Psoas muscle (tissue), 8 donors: ENCODE results near the gene SEPTIN2. TPM values are rescaled to one million over a fixed set of nuclear protein-coding genes. Genes with fewer than 3 reads are reported as not detected.
A peak's percentile ranks its signal among the peaks of the same experiment; 100 is the strongest.

Experiments
- ATAC-seq, 4 donors: fragments of 200-7000 bp; cut with Tn5 transposase; one replicate each; pipeline ENCODE4 v1.9.1; 2020; ENCODE audit warnings: moderate library complexity in 3 of 4, mild to moderate bottlenecking in 2 of 4
- DNase-seq, 2 donors: peaks; one replicate each; pipeline ENCODE4 v3.0.0-alpha.2; 2020
- H3K27ac ChIP-seq: fragments of 200-600 bp; one replicate; pipeline ENCODE4 v1.8.0; 2022
- H3K27me3 ChIP-seq, 3 donors: fragments of 200-600 bp in 1 of 3; one replicate each; pipeline versions ENCODE4 v1.6.1 to v1.8.0; 2013 to 2022; ENCODE audit warnings: low read length in 2 of 3, mild to moderate bottlenecking in 2 of 3, moderate library complexity in 1 of 3; ENCODE audit not compliant: insufficient read depth in 3 of 3
- H3K36me3 ChIP-seq, 2 donors: fragments of 200-600 bp in 1 of 2; one replicate each; pipeline versions ENCODE4 v1.6.1 to v1.8.0; 2013 to 2022; ENCODE audit warnings: low read depth in 1 of 2, mild to moderate bottlenecking in 1 of 2, moderate library complexity in 1 of 2; ENCODE audit not compliant: insufficient read depth in 1 of 2
- H3K4me1 ChIP-seq: fragments of 200-600 bp; one replicate; pipeline ENCODE4 v1.8.0; 2022
- H3K4me3 ChIP-seq: fragments of 200-600 bp; one replicate; pipeline ENCODE4 v1.8.0; 2022; ENCODE audit warnings: mild to moderate bottlenecking
- H3K9me3 ChIP-seq: fragments of 200-600 bp; one replicate; pipeline ENCODE4 v1.8.0; 2022
- CTCF ChIP-seq: fragments of 200-600 bp; IDR thresholded peaks from one replicate; pipeline ENCODE4 v1.8.0; 2022; ENCODE audit warnings: antibody characterized with exemption
- WGBS, 3 donors: extraction: QIAGEN DNeasy Blood & Tissue Kit; methylation state at CpG; one replicate each; pipeline versions ENCODE4 v1.1.6 to v1.1.7; 2013; 5-methylcytosine and 5-hydroxymethylcytosine counted together
- intact Hi-C, 2 donors: fragments of 100-400 bp; cut with DNase I; formaldehyde crosslinking; loops; one replicate each; pipeline versions ENCODE4 v1.11.0 to v1.14.2; 2022
- polyA plus RNA-seq, 3 donors: library from polyadenylated mRNA; stranded (reverse); fragments of 200-250 nt; gene quantifications; one replicate each; pipeline ENCODE4 v1.2.3, GENCODE V29; 2013
- total RNA-seq, 4 donors: library from RNA; stranded (reverse); fragmentation: NEBNext Ultra II Directional in 2 of 4; extraction: Animal tissue kit (Norgen Biotek cat#: 25700) in 2 of 4; gene quantifications; one replicate each; pipeline versions ENCODE4 v1.2.1 to v1.2.4, GENCODE V29; 2021 to 2023
- donor health status: healthy with polysubstance abuse.
- donor health status: DM: no; HTN: no; CAD: no; lungs with moderate emphysema.
- donor health status: Bipolar disorder and iron deficiency.
- donor health status: healthy.
- donor health status: DM: yes; HTN: yes; CAD: no.
- donor health status: DM: no; HTN: no; CAD: no.
- donor health status: DM: no; HTN: no; CAD: no.
- donor health status: DM: yes; HTN: yes; CAD: no.

Gene SEPTIN2
- total and polyA plus RNA-seq, 7 donors, result 68.8 to 161 (median 122) TPM

- Histone ChIP-seq H3K9me3 (no peaks in the 10 kb centered on the region), H3K36me3 (peaks cover 0 to 63% of the 10 kb centered on the region in 2 donors), H3K27me3 (no peaks in the 10 kb centered on the region), H3K4me3 (no peak overlapping the region), H3K27ac (no peak overlapping the region), H3K4me1 (no peaks in the 10 kb centered on the region)
- no peak for TF ChIP-seq CTCF
- intact Hi-C loops, result no loop called here
- no peak for ATAC-seq
- DNase-seq, result no peak
- 92 to 97% (median 93%) methylated on average over 4 of the region's 4 CpGs for WGBS, 3 donors
Measured at GRCh38 chr2:241330616-241330981, 14.9 kb downstream of the SEPTIN2 start.

- intact Hi-C loops, result no loop called here
- Histone ChIP-seq H3K4me1 (peaks cover 9% of the 10 kb centered on the region), H3K27ac (no peak overlapping the region), H3K27me3 (no peaks in the 10 kb centered on the region), H3K36me3 (peaks cover 4 to 66% of the 10 kb centered on the region in 2 donors), H3K4me3 (no peak overlapping the region), H3K9me3 (no peaks in the 10 kb centered on the region)
- no peak for DNase-seq
- 89 to 91% (median 90%) methylated on average over 2 of the region's 2 CpGs for WGBS, 3 donors
- TF ChIP-seq CTCF, result no peak
- ATAC-seq, result no peak
Measured at GRCh38 chr2:241334813-241335212, 19.1 kb downstream of the SEPTIN2 start.

DNA sequence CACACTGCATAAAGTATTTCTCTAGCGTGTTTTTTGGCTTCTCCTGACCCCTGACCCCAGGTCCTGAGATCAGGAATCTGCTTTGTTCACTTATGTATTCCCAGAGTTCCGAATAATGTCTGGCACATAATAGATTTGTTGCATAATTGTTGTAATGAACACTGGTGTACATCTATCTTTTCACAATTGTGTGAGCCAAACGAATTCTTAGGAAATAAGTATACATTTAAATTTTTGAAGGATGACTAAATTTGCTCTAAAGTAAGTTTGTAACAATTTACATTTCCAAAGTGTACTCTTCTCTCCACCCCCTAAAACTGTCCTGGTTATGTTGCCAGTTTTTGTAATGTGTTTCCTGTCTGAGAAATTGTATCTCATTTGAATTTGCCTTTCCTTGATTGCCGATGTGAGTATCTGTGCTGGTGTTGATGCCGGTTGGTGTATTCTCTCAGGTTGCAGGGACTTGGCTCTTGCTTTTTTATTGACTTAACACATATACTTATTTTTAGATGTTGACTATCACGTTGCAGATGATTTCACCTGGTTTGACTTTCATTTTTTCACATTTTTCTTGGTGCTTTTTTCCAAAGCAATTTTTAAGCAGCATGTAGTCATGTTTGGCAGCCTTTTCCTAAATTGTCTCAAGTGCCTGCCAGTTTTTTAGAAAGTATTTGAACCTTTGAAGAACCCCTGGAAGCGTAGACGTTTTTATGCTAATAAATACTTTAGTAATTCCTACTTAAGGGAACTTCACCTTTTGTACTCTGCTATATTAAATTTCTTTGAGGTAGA lies 24.3 kb downstream of the SEPTIN2 start:
- WGBS, 3 donors, result 22 to 33% (median 23%) methylated on average over 8 of the region's 8 CpGs
- TF ChIP-seq CTCF, result no peak
- intact Hi-C loops, result no loop called here
- Histone ChIP-seq H3K36me3 (peaks cover 16 to 82% of the 10 kb centered on the region in 2 donors), H3K27me3 (no peaks in the 10 kb centered on the region), H3K27ac (peak overlapping the region; percentile 87), H3K4me3 (peak overlapping the region; percentile 31), H3K4me1 (peaks cover 26% of the 10 kb centered on the region), H3K9me3 (no peaks in the 10 kb centered on the region)
- peak; percentile 74 to 95 (median 89) for ATAC-seq
- DNase-seq, result no peak

DNA sequence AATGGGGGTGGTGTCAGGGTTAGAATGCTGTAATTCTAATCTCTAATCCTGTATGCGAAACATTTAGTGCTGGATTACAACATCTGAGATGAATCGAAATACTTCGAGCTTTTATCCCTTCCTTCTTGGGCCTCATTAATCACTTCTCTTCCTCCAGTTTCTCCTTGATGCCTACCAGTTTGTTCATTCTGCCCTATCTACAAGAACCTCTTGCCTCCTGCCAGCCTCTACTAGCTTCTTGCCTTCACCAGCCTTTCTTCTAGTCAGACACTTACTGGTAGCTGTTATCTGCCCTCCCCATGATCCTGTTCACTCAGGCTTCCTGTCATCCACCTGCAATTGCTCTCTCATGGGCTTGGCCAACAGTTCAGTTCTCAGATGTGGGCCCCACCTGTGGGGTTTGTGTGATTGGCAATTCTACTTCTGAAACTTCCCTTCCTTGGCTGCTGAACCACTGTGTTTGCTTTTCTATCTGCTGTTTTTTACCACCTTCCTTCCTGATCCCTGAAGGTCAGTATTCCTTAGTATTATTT lies 25.0 kb downstream of the SEPTIN2 start:
- Histone ChIP-seq H3K36me3 (peaks cover 18 to 82% of the 10 kb centered on the region in 2 donors), H3K27ac (peak overlapping the region; percentile 87), H3K4me1 (peaks cover 26% of the 10 kb centered on the region), H3K9me3 (no peaks in the 10 kb centered on the region), H3K4me3 (peak overlapping the region; percentile 31), H3K27me3 (no peaks in the 10 kb centered on the region)
- 20 to 58% (median 25%) methylated on average over 3 of the region's 3 CpGs for WGBS, 3 donors
- intact Hi-C loops, result no loop called here
- TF ChIP-seq CTCF, result no peak
- ATAC-seq, result peak in 3 of 4 donors; percentile 51 to 56 (median 53)
- DNase-seq, result no peak
